Activated naive CD4-positive, alpha-beta T cell treated with anti-CD3 and anti-CD28 coated beads, Interleukin-2, amount 50 U/mL, for 16 hours (primary cell): ENCODE results near the gene AFDN.
"Not testable (repeated sequence)": the region's sequence is repeated elsewhere in the genome, so short reads cannot be mapped to it uniquely, and the experiment has no call there.

Experiments used
- DNase-seq: peaks from one replicate; pipeline ENCODE4 v3.0.0-alpha.2; 2020

Gene AFDN

DNA sequence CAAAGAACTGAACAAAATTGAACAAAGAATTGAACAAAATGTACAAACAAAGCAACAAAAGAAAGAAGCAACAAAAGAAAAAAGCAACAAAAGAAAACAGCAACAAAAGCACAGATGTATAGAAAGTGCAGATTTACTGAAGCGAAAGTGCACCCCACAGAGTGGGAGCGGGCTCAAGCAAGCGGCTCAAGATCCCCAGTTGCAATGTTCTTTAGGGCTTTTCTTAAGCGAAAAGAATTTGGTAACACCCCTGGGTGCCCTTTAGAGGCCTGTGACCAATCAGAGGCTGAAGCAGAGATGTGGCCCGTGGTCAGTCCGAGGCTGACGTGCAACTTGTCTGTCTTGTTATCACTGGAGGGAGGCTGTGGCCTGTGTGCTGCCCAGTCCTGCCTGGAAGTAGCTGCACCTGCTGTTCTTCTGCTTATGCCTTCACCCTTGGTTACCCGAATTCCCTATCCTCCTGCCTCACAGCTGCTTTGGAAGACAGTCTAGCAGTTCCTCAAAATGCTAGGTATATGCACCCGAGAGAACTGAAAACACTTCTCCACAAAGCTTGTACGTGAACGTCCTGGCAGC lies 157.5 kb downstream of the AFDN start:
- DNase-seq = no peak

GRCh38 chr6:167984876-167985604 lies 158.3 kb downstream of the AFDN start:
- DNase-seq = no peak

- DNase-seq = no peak
Observed at GRCh38 chr6:167985911-167986595, 159.3 kb downstream of the AFDN start.

DNA sequence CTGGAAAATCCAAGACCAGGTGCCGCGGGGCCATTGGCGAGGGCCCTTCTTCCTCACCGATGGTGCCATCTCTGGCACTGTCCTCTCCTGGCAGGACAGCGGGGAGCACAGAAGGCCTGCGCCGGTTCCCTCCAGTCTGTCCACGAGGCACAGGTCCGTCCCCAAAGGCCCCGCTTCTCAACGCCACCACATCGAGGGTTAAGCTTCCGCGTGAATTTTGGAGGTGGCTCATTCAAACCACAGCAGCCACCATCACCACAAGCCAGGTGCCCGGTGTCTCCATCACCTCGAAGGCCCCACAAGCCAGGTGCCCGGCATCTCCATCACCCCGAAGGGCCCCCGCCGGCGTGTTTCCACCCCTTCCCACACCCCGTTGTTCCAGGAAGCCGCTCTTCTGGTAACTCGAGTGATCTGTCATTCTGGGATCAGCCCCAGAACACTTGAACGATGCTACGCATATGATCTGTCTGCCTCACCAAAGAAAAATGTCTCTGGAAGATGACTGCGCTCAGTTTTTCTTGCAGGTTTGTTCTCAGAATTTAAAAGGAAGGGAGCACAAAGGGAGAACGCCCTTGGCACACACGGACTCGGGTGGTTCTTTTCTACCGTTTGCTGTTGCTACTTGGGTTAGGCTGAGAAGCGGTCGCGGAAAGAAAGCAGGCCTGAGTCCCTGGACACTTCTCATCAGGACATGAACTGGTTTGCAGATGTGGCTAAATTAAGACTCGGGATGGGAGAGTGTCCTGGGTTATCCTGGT lies 160.9 kb downstream of the AFDN start:
- no peak for DNase-seq

DNA sequence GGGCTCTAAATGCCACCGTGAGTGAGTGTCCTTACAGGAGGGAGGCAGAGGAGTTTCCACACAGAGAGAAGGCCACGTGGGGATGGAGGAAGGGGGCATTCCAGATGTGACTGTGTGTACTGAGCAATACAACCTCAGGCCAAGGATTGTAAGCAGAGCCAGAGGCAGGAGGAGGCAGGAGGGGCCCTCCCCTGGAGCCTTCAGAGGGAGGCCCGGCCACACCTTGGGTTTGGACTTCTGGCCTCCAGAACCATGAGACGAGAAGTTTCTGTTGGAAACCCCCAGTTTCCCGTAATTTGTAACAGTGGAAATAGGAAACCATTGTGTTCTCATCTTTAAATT lies 161.4 kb downstream of the AFDN start:
- DNase-seq = no peak

- no peak for DNase-seq
Observed at GRCh38 chr6:167988945-167989841, 162.5 kb downstream of the AFDN start.

- DNase-seq = no peak
Observed at GRCh38 chr6:167990016-167990945, 163.6 kb downstream of the AFDN start.

- no peak for DNase-seq
Observed at GRCh38 chr6:167993169-167993568, 166.5 kb downstream of the AFDN start.

- no peak for DNase-seq
Observed at GRCh38 chr6:167993831-167994230, 167.1 kb downstream of the AFDN start.

GRCh38 chr6:167995302-167995701 lies 168.6 kb downstream of the AFDN start:
- no peak for DNase-seq

- no peak for DNase-seq
Observed at GRCh38 chr6:167995731-167996151, 169.0 kb downstream of the AFDN start.

DNA sequence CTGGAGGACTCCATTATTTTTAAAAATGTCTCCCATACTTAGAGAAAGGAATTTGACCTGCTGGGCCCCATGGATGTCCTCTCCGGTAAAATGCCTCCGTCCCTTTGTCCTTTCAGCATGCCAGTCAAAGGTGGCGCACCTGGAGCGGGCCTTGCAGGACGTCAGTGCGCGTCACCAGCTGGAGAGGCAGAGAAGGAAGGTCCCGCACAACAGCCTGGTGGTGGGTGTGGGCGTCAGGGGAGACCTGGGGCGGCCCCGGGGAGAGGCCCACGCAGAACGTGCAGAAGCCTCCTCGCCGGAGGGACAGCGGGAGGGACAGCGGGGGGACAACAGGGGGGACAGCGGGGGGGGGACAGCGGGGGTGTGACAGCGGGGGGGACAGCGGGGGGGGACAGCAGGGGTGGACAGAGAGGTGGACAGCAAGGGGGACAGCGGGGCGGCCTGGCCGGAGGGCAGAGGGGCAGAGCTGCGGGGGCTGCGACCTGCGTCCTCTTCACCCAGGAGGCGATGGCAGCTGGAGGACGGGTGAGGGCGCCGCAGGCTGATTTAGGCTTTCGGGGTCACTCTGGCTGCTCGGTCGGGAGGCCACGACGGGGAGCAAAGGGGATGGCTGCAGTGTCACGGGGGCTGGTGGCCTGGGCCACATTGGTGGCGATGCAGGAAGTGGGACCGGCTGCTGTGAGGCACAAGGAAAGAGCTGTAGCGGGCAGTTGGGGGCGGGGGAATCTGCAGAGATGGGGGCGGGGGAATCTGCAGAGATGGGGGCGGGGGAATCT lies 169.9 kb downstream of the AFDN start:
- no peak for DNase-seq

GRCh38 chr6:167997642-167998041 lies 170.9 kb downstream of the AFDN start, which contains the start of gene KIF25:
KIF25 (plus strand) TSS chr6:167997671; CDS start chr6:168029586, 31,915 bp downstream.
- DNase-seq = no peak

DNA sequence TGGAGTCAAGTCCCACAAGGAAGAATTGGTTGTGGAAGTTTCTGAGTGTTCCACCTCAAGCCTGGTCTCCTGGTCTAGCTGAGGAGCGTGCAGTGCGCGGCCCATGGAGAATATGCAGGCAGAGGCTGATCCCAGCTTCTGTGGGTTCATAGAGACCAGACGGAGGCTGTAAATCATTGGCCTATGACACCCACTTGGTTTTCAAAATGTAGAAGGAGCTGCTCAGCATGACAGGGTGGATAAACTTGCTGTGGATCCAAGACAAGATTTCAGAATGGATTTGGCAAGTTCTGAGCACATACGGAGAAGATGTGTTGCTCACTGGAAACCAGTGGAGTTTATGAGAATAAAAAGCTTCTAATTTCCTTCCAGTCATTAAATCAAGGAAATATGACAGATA lies 171.5 kb downstream of the AFDN start:
- DNase-seq = no peak

- DNase-seq = no peak
Observed at GRCh38 chr6:168000198-168001028, 173.7 kb downstream of the AFDN start.

- DNase-seq = no peak
Observed at GRCh38 chr6:168001029-168001332, 174.3 kb downstream of the AFDN start.

GRCh38 chr6:168001514-168001913 lies 174.8 kb downstream of the AFDN start:
- DNase-seq = not testable (repeated sequence)

DNA sequence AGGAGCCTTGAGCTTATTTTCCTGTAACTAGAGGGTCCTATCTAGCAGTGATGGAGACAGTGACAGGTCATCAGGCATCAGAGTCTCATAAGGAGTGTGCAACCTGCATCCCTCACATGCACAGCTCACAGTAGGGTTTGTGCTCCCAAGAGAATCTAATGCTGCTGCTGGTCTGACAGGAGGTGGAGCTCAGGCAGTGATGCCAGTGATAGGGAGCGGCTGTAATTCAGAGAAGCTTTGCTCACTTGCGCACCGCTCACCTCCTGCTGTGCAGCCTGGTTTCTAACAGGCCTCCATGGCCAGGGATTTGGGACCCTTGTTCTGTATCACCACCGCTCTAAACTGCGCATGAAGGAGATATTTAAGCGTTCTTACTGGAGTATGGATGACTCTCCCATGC lies 176.1 kb downstream of the AFDN start:
- DNase-seq = no peak

DNA sequence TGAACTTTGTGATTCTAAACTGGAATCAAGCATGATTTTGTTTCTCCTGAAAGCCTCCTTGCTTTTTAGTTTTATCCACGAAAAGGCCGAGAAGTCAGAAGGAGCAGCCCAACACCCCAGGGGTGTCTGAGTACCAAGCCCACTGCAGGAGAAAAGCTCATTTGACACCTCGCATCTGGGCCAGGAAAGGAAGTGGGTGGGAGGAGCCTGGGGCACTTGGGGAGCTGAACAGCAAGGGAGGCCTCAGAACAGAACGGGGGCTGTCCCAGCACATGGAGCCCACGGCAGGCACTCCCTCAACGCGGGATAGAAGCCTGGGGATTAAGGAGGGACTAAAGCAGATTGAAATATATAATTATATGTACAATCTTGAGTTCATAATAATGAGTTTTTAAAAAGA lies 177.3 kb downstream of the AFDN start:
- DNase-seq = no peak

DNA sequence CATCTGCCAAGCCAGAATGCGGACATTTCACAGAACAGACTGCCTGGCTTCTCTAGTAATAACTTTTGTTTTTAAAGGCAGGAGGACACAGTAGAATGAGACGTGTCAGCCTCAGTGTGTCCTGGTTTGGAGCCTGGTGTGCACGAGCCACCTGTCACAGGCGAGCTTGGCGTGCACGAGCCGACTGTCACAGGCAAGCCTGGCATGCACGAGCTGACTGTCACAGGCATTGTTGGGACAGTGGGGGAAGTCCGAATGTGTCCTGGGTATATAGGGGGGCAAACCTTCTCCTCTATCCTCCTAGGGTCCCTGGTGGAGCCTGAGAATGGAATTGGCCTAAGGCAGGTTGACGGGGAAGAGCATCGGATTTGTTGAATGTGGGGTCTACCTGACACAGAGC lies 178.2 kb downstream of the AFDN start:
- DNase-seq = no peak
